ENCODE results near the gene AP2S1. TPM values are rescaled to one million over a fixed set of nuclear protein-coding genes. Genes with fewer than 3 reads are reported as not detected.

AP2S1 gene
- total and polyA plus RNA-seq, 4 experiments from 2014 or later, result 40.7 to 67.6 (median 52.3) TPM

DNA sequence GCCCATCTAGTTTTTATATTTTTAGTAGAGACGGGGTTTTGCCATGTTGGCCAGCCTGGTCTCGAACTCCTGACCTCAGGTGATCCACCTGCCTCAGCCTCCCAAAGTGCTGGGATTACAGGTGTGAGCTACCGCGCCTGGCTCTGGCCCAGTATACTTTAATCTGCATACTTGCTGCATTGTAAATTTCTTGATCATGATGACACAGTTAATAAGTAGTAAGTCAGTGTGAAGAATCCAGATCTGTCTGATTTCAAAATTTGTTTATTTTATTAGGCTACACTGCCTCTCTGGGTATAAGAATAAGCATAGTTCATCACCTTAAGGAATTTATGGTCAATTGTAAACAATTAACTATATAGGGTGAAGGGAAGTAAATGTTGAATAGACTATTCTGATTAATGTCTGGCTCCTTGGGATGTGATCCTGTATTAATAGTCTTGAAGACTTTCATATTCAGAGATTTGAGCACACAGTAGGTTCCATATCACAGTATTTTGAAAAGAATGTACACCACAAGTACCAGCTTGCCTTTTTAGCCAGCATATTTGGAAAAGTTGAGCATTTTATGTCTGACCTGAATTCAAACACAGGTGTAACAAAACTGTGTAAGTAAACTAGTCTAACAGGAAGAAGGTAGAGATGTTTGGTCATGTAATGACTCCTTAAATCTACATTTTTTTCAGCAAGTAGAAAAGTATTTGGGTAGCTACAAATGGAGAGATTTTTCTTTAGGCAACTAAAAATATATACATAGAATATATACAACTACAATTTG is 17.6 kb upstream of the AP2S1 start:
- Histone ChIP-seq H3K4me1 (ENCODE audit: insufficient read depth, low read length) (peaks cover 59% of the 10 kb centered on the region), H3K27me3 (ENCODE audit: insufficient read depth, low read length) (no peaks in the 10 kb centered on the region), H3K36me3 (ENCODE audit: insufficient read depth, low read length) (no peaks in the 10 kb centered on the region), H3K9me3 (ENCODE audit: control insufficient read depth in 1 of 2, low read length in 2 of 2) (no peaks in the 10 kb centered on the region), H3K27ac (ENCODE audit: low read depth, low read length) (no peak overlapping the region), H3K4me3 (ENCODE audit: low read length in 2 of 2) (no peak overlapping the region)
- Mint-ChIP-seq H3K4me1 (peaks cover 6 to 47% (median 34%) of the 10 kb centered on the region in 4 donors), H3K27ac (peak overlapping the region in 5 of 7 donors; percentile 11 to 88 (median 35)), H3K27me3 (no peaks in the 10 kb centered on the region), H3K9me3 (no peaks in the 10 kb centered on the region), H3K4me3 (peak overlapping the region in 2 of 8 donors; percentile 2 to 17), H3K36me3 (peaks cover 1 to 5% of the 10 kb centered on the region in 2 donors)
- no peak for DNase-seq
- ChIA-PET POLR2A (ENCODE audit: partially characterized antibody) (interaction anchor here (0.6 to 0.8 kb wide), 3 partner anchors 108 to 135 kb away, joined by 3 read pairs; no protein-coding TSS in a partner anchor), CTCF (ENCODE audit: partially characterized antibody) (interaction anchor here (0.7 to 1.9 kb wide), 7 partner anchors 11 to 228 kb away, joined by 3 to 11 read pairs (median 4); no protein-coding TSS in a partner anchor)
- intact Hi-C loops (cut with micrococcal nuclease), result no loop called here

DNA sequence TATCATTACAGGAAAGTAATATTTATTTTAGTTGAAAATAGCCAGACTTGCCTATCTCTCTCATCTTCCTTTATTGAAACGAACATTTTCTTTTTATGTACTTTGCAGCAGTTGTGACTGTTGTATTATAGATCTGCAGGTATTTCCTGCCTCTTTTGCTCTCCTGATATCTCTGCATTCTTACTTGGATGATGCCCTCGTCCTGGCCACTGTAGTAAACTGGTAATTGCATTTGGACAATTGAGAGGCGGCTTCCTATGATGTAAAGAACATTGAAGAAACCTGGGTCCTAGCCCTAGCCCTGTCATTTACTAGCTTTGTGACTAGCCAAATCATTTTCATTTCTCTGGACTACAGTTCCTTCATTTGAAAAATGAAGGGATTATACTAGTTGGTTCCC is 16.5 kb upstream of the AP2S1 start:
- peak overlapping the region in 1 of 8 donors; percentile 5 for H3K4me3 Mint-ChIP-seq
- CTCF ChIA-PET (ENCODE audit: partially characterized antibody), result interaction anchor here (1.1 to 1.3 kb wide), 3 partner anchors 124 to 146 kb away, joined by 4 read pairs; no protein-coding TSS in a partner anchor
- intact Hi-C loops (cut with micrococcal nuclease), result no loop called here

DNA sequence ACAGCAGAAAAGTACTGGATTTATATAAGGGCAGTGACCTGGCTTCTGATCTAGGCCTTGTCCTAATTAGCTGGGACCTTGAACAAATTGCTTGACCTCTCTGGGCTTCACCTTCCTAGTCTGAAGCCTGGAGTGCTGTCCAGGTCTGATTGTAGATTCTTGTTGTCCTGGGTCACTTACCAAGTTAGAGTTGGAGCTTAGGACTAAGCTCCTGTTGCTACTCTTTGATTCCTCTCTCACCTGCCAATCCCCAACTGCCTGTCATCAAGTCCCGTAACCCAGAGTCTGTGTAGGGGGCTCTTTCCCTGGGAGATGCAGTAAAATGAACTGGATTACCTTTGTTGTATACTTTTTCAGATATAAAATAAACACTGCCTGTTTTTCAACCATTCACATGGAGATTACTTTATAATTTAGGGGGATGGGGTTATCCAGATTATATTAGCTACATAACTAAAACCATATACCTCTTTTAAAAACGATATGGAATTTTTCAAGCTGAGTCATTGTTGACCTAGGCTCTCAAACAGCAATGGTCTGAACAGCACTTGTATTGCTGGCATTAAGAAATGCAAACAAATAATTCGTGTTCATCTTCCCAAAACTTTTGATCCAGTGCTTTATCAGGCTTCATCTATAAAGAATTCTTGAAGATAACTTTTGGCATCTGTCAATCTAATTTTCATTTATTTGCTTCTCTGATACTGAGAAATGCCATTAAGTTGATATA is 15.9 kb upstream of the AP2S1 start:
- Mint-ChIP-seq H3K4me3 (peak overlapping the region in 2 of 8 donors; percentile 1 to 17), H3K27ac (peak overlapping the region in 5 of 7 donors; percentile 1 to 84 (median 29)), H3K36me3 (peaks cover 0 to 5% of the 10 kb centered on the region in 2 donors), H3K4me1 (peaks cover 6 to 41% (median 31%) of the 10 kb centered on the region in 4 donors), H3K27me3 (no peaks in the 10 kb centered on the region), H3K9me3 (no peaks in the 10 kb centered on the region)
- Histone ChIP-seq H3K27ac (ENCODE audit: low read depth, low read length) (no peak overlapping the region), H3K4me3 (ENCODE audit: low read length in 2 of 2) (no peak overlapping the region), H3K4me1 (ENCODE audit: insufficient read depth, low read length) (peaks cover 75% of the 10 kb centered on the region), H3K27me3 (ENCODE audit: insufficient read depth, low read length) (no peaks in the 10 kb centered on the region), H3K36me3 (ENCODE audit: insufficient read depth, low read length) (no peaks in the 10 kb centered on the region), H3K9me3 (ENCODE audit: control insufficient read depth in 1 of 2, low read length in 2 of 2) (no peaks in the 10 kb centered on the region)
- no peak for DNase-seq
- POLR2A ChIA-PET (ENCODE audit: partially characterized antibody), result no interaction called here
- intact Hi-C loops (cut with micrococcal nuclease), result no loop called here
- CTCF ChIA-PET (ENCODE audit: partially characterized antibody), result interaction anchor here (1.1 to 1.3 kb wide), 3 partner anchors 124 to 146 kb away, joined by 4 read pairs; no protein-coding TSS in a partner anchor

More for the DNA sequence above, 16.5 kb upstream of the AP2S1 start:
- Mint-ChIP-seq H3K27ac (peak overlapping the region in 3 of 7 donors; percentile 1 to 44 (median 39)), H3K9me3 (no peaks in the 10 kb centered on the region), H3K36me3 (peaks cover under 1 to 5% of the 10 kb centered on the region in 2 donors), H3K27me3 (no peaks in the 10 kb centered on the region), H3K4me1 (peaks cover 6 to 44% (median 33%) of the 10 kb centered on the region in 4 donors)
- no peak for DNase-seq
- H3K36me3 ChIP-seq (ENCODE audit: insufficient read depth, low read length), result no peaks in the 10 kb centered on the region
- POLR2A ChIA-PET (ENCODE audit: partially characterized antibody), result no interaction called here
- no peak overlapping the region for H3K27ac ChIP-seq (ENCODE audit: low read depth, low read length)
- no peak overlapping the region for H3K4me3 ChIP-seq (ENCODE audit: low read length in 2 of 2)
- H3K27me3 ChIP-seq (ENCODE audit: insufficient read depth, low read length), result no peaks in the 10 kb centered on the region
- no peaks in the 10 kb centered on the region for H3K9me3 ChIP-seq (ENCODE audit: control insufficient read depth in 1 of 2, low read length in 2 of 2)
- peaks cover 69% of the 10 kb centered on the region for H3K4me1 ChIP-seq (ENCODE audit: insufficient read depth, low read length)

DNA sequence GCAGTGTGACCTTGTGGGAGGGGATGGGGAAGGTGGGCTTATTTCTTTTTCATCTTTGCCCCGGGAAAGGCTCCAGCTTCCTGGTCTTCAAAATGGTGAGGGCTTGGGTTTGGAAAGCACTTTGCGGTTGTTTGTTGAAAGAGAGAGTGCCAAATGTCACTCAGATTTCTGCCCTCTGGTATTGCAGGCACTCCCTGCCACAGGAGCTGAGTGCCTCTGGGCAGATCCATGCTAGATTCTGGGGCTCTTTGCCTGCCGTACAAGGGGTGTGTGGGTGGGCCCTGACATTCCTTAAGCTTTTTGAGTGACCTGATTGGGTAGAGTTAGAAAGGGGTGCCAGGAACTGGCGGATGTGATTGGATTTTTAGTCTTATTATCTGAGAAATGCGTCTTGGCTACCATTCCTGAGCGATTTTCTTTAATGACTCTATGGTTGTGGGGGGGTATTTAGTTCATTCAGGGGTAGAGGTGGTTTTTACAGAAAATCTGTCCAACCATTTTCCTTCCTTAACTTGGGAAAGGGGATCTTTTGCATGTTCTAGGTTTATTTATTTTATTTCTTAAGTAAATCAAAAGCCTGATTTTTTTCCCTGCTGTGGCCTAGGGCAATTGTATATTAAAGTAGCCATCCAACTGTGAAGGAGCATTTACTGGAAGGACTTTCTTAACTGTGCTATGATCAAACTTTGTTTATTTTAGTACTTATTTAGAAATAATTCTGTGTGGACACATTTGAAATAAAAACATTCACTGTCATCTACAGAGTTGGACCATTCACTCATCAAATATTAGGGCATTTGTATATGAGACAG is 13.4 kb upstream of the AP2S1 start:
- Histone ChIP-seq H3K36me3 (ENCODE audit: insufficient read depth, low read length) (no peaks in the 10 kb centered on the region), H3K27ac (ENCODE audit: low read depth, low read length) (no peak overlapping the region), H3K4me3 (ENCODE audit: low read length in 2 of 2) (no peak overlapping the region), H3K4me1 (ENCODE audit: insufficient read depth, low read length) (peaks cover 82% of the 10 kb centered on the region), H3K9me3 (ENCODE audit: control insufficient read depth in 1 of 2, low read length in 2 of 2) (no peaks in the 10 kb centered on the region), H3K27me3 (ENCODE audit: insufficient read depth, low read length) (no peaks in the 10 kb centered on the region)
- H3K4me1 Mint-ChIP-seq, result peaks cover 12 to 38% (median 31%) of the 10 kb centered on the region in 4 donors
- no peaks in the 10 kb centered on the region for H3K9me3 Mint-ChIP-seq
- intact Hi-C loops (cut with micrococcal nuclease), result loop anchor here (5.0 kb wide), 2 partner anchors 73 to 378 kb away; no protein-coding TSS in a partner anchor
- H3K36me3 Mint-ChIP-seq, result peaks cover 5% of the 10 kb centered on the region in 2 donors
- POLR2A ChIA-PET (ENCODE audit: partially characterized antibody), result interaction anchor here (0.8 to 4.0 kb wide), 5 partner anchors 26 to 127 kb away, joined by 3 to 20 read pairs (median 4); no protein-coding TSS in a partner anchor
- CTCF ChIA-PET (ENCODE audit: partially characterized antibody), result interaction anchor here (1.0 to 1.5 kb wide), 2 partner anchors 127 to 149 kb away, joined by 4 to 5 read pairs; no protein-coding TSS in a partner anchor
- H3K27ac Mint-ChIP-seq, result no peak overlapping the region
- no peak overlapping the region for H3K4me3 Mint-ChIP-seq
- DNase-seq, result no peak
- no peaks in the 10 kb centered on the region for H3K27me3 Mint-ChIP-seq

DNA sequence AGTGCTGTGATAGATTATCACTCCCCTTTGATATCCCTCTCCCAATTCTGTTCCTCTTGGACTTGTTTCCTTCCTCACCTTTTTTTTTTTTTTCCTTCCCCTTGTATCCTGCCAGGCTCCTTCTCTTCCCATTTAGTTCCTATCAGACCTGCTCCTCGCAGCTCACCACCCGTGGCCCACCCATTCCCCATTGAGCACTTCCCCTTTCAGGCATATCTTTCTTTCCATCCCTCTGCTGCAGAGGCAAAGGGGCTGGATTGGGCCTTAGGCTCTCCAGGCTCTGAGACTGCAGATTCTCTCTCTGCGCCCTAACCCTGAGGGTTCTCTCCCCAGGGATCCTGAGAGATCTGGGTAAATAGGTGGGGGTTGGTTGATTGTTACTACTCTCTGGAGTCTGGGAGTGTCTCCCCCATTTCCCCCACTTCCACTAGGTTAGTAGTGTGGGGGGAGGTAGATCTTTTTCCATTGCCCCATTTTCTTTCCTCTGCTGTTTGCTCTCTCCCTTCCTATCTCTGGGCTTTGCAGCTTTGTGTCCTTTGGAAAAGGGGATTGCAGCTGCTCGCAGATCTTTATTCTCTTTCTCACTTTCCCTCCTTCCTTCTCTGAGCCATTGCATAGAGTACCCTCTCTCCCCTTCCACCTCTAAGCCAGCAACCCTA is 12.5 kb upstream of the AP2S1 start:
- Histone ChIP-seq H3K27ac (ENCODE audit: low read depth, low read length) (peak overlapping the region; percentile 49), H3K9me3 (ENCODE audit: control insufficient read depth in 1 of 2, low read length in 2 of 2) (no peaks in the 10 kb centered on the region), H3K36me3 (ENCODE audit: insufficient read depth, low read length) (no peaks in the 10 kb centered on the region), H3K4me1 (ENCODE audit: insufficient read depth, low read length) (peaks cover 77% of the 10 kb centered on the region), H3K27me3 (ENCODE audit: insufficient read depth, low read length) (no peaks in the 10 kb centered on the region), H3K4me3 (ENCODE audit: low read length in 2 of 2) (peak overlapping the region in 1 of 2 donors; percentile 68)
- CTCF ChIA-PET (ENCODE audit: partially characterized antibody), result interaction anchor here (1.0 to 3.1 kb wide), 3 partner anchors 128 to 151 kb away, joined by 4 to 15 read pairs (median 5); no protein-coding TSS in a partner anchor
- Mint-ChIP-seq H3K27ac (no peak overlapping the region), H3K4me1 (peaks cover 12 to 34% (median 25%) of the 10 kb centered on the region in 4 donors), H3K9me3 (no peaks in the 10 kb centered on the region), H3K4me3 (no peak overlapping the region), H3K27me3 (no peaks in the 10 kb centered on the region), H3K36me3 (peaks cover 5% of the 10 kb centered on the region in 2 donors)
- POLR2A ChIA-PET (ENCODE audit: partially characterized antibody), result interaction anchor here (0.8 to 4.0 kb wide), 8 partner anchors 9 to 150 kb away, joined by 3 to 20 read pairs (median 3); no protein-coding TSS in a partner anchor
- no peak for DNase-seq
- intact Hi-C loops (cut with micrococcal nuclease), result loop anchor here (5.0 kb wide), 2 partner anchors 74 to 379 kb away; no protein-coding TSS in a partner anchor

DNA sequence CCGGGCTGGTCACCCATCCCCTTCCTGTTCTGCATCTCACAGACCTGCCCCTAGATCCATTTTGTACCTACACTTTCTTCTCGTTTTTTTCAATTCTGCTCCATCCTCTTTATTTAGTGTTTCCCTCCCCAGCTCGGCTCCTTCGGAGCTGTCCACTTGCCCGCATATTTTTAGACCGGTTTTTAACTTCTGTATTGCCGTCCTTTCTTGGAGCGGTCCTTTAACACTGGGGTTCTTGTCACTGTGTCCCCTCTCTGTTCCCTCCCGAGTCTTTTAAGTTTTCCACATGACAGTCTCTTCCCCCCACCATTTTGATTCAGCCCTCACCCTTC is 11.8 kb upstream of the AP2S1 start:
- Mint-ChIP-seq H3K4me1 (peaks cover 11 to 32% (median 21%) of the 10 kb centered on the region in 4 donors), H3K9me3 (no peaks in the 10 kb centered on the region), H3K36me3 (peaks cover 5% of the 10 kb centered on the region in 2 donors), H3K27ac (no peak overlapping the region), H3K27me3 (no peaks in the 10 kb centered on the region), H3K4me3 (no peak overlapping the region)
- Histone ChIP-seq H3K36me3 (ENCODE audit: insufficient read depth, low read length) (no peaks in the 10 kb centered on the region), H3K4me3 (ENCODE audit: low read length in 2 of 2) (peak overlapping the region; percentile 68 to 71), H3K9me3 (ENCODE audit: control insufficient read depth in 1 of 2, low read length in 2 of 2) (no peaks in the 10 kb centered on the region), H3K27me3 (ENCODE audit: insufficient read depth, low read length) (no peaks in the 10 kb centered on the region), H3K4me1 (ENCODE audit: insufficient read depth, low read length) (peaks cover 70% of the 10 kb centered on the region), H3K27ac (ENCODE audit: low read depth, low read length) (peak overlapping the region; percentile 49)
- POLR2A ChIA-PET (ENCODE audit: partially characterized antibody), result interaction anchor here (1.3 to 4.0 kb wide), 5 partner anchors 10 to 151 kb away, joined by 3 to 36 read pairs (median 4); no protein-coding TSS in a partner anchor
- CTCF ChIA-PET (ENCODE audit: partially characterized antibody), result interaction anchor here (1.4 to 3.1 kb wide), 3 partner anchors 126 to 151 kb away, joined by 3 to 15 read pairs (median 11); no protein-coding TSS in a partner anchor
- no peak for DNase-seq
- intact Hi-C loops (cut with micrococcal nuclease), result loop anchor here (5.0 kb wide), 2 partner anchors 75 to 380 kb away; no protein-coding TSS in a partner anchor
